Uterus (tissue), 2 donors: Measurements from ENCODE around the gene EPHA10.

Source experiments
- CTCF ChIP-seq, 4 experiments: fragments of 200-600 bp in 2 of 4; fragments of 450-650 bp in 2 of 4; sonication (generic) in 2 of 4; IDR thresholded peaks; one replicate each; pipeline ENCODE4 v1.5.1; 2016 to 2019; ENCODE audit warnings: antibody characterized with exemption in 4 of 4, mild to moderate bottlenecking in 2 of 4, moderate library complexity in 1 of 4
- POLR2A ChIP-seq, 2 donors: fragments of 450-650 bp; IDR thresholded peaks; one replicate each; pipeline ENCODE4 v1.6.1; 2016; ENCODE audit warnings: antibody characterized with exemption in 2 of 2, mild to moderate bottlenecking in 1 of 2, moderate library complexity in 1 of 2

- TF ChIP-seq POLR2A (IDR thresholded peaks at IDR 0.05) (no peak), CTCF (IDR thresholded peaks at IDR 0.05) (no peak)
Observed at GRCh38 chr1:37730376-37730775, 34.5 kb downstream of the EPHA10 start.
